Germinal center (tissue), 1 donor: ENCODE data around the gene TRPM1.

Source experiments
- DNase-seq: peaks from one replicate; pipeline ENCODE4 v3.0.0; 2012; ENCODE audit warnings: mixed read lengths, low spot score

Gene TRPM1

GRCh38 chr15:31082771-31083369 lies 18.7 kb downstream of the TRPM1 start:
- no peak for DNase-seq

- DNase-seq = no peak
These were observed 19.8 kb downstream of the TRPM1 start for GRCh38 chr15:31081588-31082250.

- DNase-seq = no peak
These were observed 20.5 kb downstream of the TRPM1 start for GRCh38 chr15:31081056-31081455.

GRCh38 chr15:31080591-31081014 lies 20.9 kb downstream of the TRPM1 start:
- peak; percentile 77 for DNase-seq

- no peak for DNase-seq
These were observed 22.0 kb downstream of the TRPM1 start for GRCh38 chr15:31079519-31079918.

- no peak for DNase-seq
These were observed 23.1 kb downstream of the TRPM1 start for GRCh38 chr15:31078471-31078870.

GRCh38 chr15:31077941-31078340 lies 23.6 kb downstream of the TRPM1 start:
- DNase-seq = no peak

- DNase-seq = no peak
These were observed 24.3 kb downstream of the TRPM1 start for GRCh38 chr15:31077181-31077580.

GRCh38 chr15:31074321-31074720 lies 27.2 kb downstream of the TRPM1 start:
- no peak for DNase-seq

GRCh38 chr15:31070867-31071266 lies 30.7 kb downstream of the TRPM1 start:
- no peak for DNase-seq

GRCh38 chr15:31069360-31070000 lies 32.0 kb downstream of the TRPM1 start:
- DNase-seq = no peak

GRCh38 chr15:31067890-31068603 lies 33.5 kb downstream of the TRPM1 start:
- no peak for DNase-seq

- DNase-seq = no peak
These were observed 35.7 kb downstream of the TRPM1 start for GRCh38 chr15:31065824-31066223.

- DNase-seq = no peak
These were observed 38.6 kb downstream of the TRPM1 start for GRCh38 chr15:31062911-31063310.

- no peak for DNase-seq
These were observed 39.1 kb downstream of the TRPM1 start for GRCh38 chr15:31062310-31062847.

GRCh38 chr15:31060429-31061140 lies 40.9 kb downstream of the TRPM1 start:
- DNase-seq = no peak

GRCh38 chr15:31058236-31058962 lies 43.1 kb downstream of the TRPM1 start:
- DNase-seq = no peak

GRCh38 chr15:31051496-31052080 lies 49.9 kb downstream of the TRPM1 start:
- no peak for DNase-seq

- DNase-seq = no peak
These were observed 50.6 kb downstream of the TRPM1 start for GRCh38 chr15:31050953-31051352.

GRCh38 chr15:31049682-31050615 lies 51.6 kb downstream of the TRPM1 start:
- peak; percentile 37 for DNase-seq
